Measurements from ENCODE around the gene ANGPT4.

Gene ANGPT4

GRCh38 chr20:916125-916799 is at the start of gene ANGPT4:
ANGPT4 (minus strand) TSS chr20:916334; CDS start chr20:916214, 120 bp downstream.
- no peak for DNase-seq

GRCh38 chr20:963795-964194 is 47.7 kb upstream of the ANGPT4 start:
- no peak for DNase-seq

GRCh38 chr20:962683-963082 is 46.5 kb upstream of the ANGPT4 start:
- no peak for DNase-seq

GRCh38 chr20:962223-962622 is 46.1 kb upstream of the ANGPT4 start:
- no peak for DNase-seq

GRCh38 chr20:961768-962167 is 45.6 kb upstream of the ANGPT4 start:
- DNase-seq = no peak

GRCh38 chr20:959996-960615 is 44.0 kb upstream of the ANGPT4 start:
- no peak for DNase-seq

GRCh38 chr20:958936-959815 is 43.0 kb upstream of the ANGPT4 start:
- DNase-seq = no peak

GRCh38 chr20:957544-957943 is 41.4 kb upstream of the ANGPT4 start:
- DNase-seq = no peak

GRCh38 chr20:956330-956951 is 40.3 kb upstream of the ANGPT4 start:
- DNase-seq = peak; percentile 89

- DNase-seq = no peak
Observed at GRCh38 chr20:955656-956055, 39.5 kb upstream of the ANGPT4 start.

- DNase-seq = peak; percentile 36
Observed at GRCh38 chr20:955111-955510, 39.0 kb upstream of the ANGPT4 start.

- no peak for DNase-seq
Observed at GRCh38 chr20:953742-954141, 37.6 kb upstream of the ANGPT4 start.

- DNase-seq = no peak
Observed at GRCh38 chr20:952196-952795, 36.2 kb upstream of the ANGPT4 start.

GRCh38 chr20:951384-952169 is 35.4 kb upstream of the ANGPT4 start:
- DNase-seq = no peak

- no peak for DNase-seq
Observed at GRCh38 chr20:949717-950116, 33.6 kb upstream of the ANGPT4 start.

GRCh38 chr20:946826-947225 is 30.7 kb upstream of the ANGPT4 start:
- DNase-seq = no peak

- no peak for DNase-seq
Observed at GRCh38 chr20:945841-946240, 29.7 kb upstream of the ANGPT4 start.

- no peak for DNase-seq
Observed at GRCh38 chr20:944774-945410, 28.8 kb upstream of the ANGPT4 start.

- DNase-seq = no peak
Observed at GRCh38 chr20:944148-944547, 28.0 kb upstream of the ANGPT4 start.

- DNase-seq = no peak
Observed at GRCh38 chr20:942611-943010, 26.5 kb upstream of the ANGPT4 start.

- no peak for DNase-seq
Observed at GRCh38 chr20:940926-941325, 24.8 kb upstream of the ANGPT4 start.

- no peak for DNase-seq
Observed at GRCh38 chr20:939606-940005, 23.5 kb upstream of the ANGPT4 start.

Measured in activated effector memory CD4-positive, alpha-beta T cell treated with anti-CD3 and anti-CD28 coated beads, Interleukin-2, amount 50 U/mL, for 16 hours (primary cell).